Astrocyte of the spinal cord (primary cell): ENCODE measurements around the gene PI4K2B.
A peak's percentile ranks its signal among the peaks of the same experiment; 100 is the strongest.

Source experiments
- DNase-seq: peaks from one replicate; pipeline ENCODE4 v3.0.0; 2011; ENCODE audit warnings: low read depth, low spot score
- H3K4me3 ChIP-seq: 2 replicates; pipeline ENCODE4 v1.5.1; 2011; ENCODE audit warnings: low read depth, mild to moderate bottlenecking, low read length, moderate library complexity
- CTCF ChIP-seq: IDR thresholded peaks from 2 replicates; pipeline ENCODE4 v1.5.1; 2012; ENCODE audit warnings: low read depth, mild to moderate bottlenecking, low read length, inconsistent platforms
- in situ Hi-C: cut with HindIII; loops from 2 replicates; pipeline ENCODE4 v1.10.0; 2017; ENCODE audit warnings: low sequenced_read_pairs

PI4K2B gene

GRCh38 chr4:25233737-25234389, at the start of gene PI4K2B:
Gene PI4K2B, plus strand, starts transcription at chr4:25234033. Its CDS starts 131 bp downstream, at chr4:25234164.
- in situ Hi-C loops = no loop called here
- TF ChIP-seq CTCF = no peak
- peak; percentile 79 for DNase-seq
- peak within 1 kb of the TSS; percentile 80 for H3K4me3 ChIP-seq

GRCh38 chr4:25184056-25184455, 49.8 kb upstream of the PI4K2B start:
- no peak for TF ChIP-seq CTCF
- no peak for DNase-seq
- in situ Hi-C loops = no loop called here
- H3K4me3 ChIP-seq = no peak overlapping the region

GRCh38 chr4:25190407-25190806, 43.4 kb upstream of the PI4K2B start:
- no peak for DNase-seq
- in situ Hi-C loops = no loop called here
- TF ChIP-seq CTCF = no peak
- no peak overlapping the region for H3K4me3 ChIP-seq

GRCh38 chr4:25198713-25199112, 35.1 kb upstream of the PI4K2B start:
- DNase-seq = no peak
- in situ Hi-C loops = no loop called here
- no peak for TF ChIP-seq CTCF
- no peak overlapping the region for H3K4me3 ChIP-seq

- in situ Hi-C loops = no loop called here
- no peak for DNase-seq
- TF ChIP-seq CTCF = no peak
- no peak overlapping the region for H3K4me3 ChIP-seq
These were observed 25.8 kb upstream of the PI4K2B start for GRCh38 chr4:25207997-25208396.

GRCh38 chr4:25209702-25210101, 24.1 kb upstream of the PI4K2B start:
- no peak overlapping the region for H3K4me3 ChIP-seq
- no peak for DNase-seq
- in situ Hi-C loops = no loop called here
- TF ChIP-seq CTCF = no peak

- in situ Hi-C loops = no loop called here
These were observed 22.1 kb upstream of the PI4K2B start for GRCh38 chr4:25211721-25212120.

More at GRCh38 chr4:25211721-25212120, 22.1 kb upstream of the PI4K2B start:
- no peak for DNase-seq
- H3K4me3 ChIP-seq = no peak overlapping the region
- TF ChIP-seq CTCF = no peak
